MM.1S (cell line): ENCODE data around the gene PARD3.

Source experiments
- DNase-seq: peaks from one replicate; pipeline ENCODE4 v3.0.0-alpha.2; 2015
- H2AFZ ChIP-seq: fragments of 300-600 bp; sonication (generic); 2 replicates; pipeline ENCODE4 v1.6.0; 2016; ENCODE audit warnings: antibody characterized with exemption, low read length
- H3F3A ChIP-seq: fragments of 300-600 bp; sonication (generic); 2 replicates; pipeline ENCODE4 v1.6.1; 2016; ENCODE audit warnings: mild to moderate bottlenecking, antibody characterized with exemption, low read length, moderate library complexity, mixed read lengths; ENCODE audit not compliant: insufficient read depth
- H3K27ac ChIP-seq: fragments of 300-600 bp; sonication (generic); 2 replicates; pipeline ENCODE4 v1.5.1; 2016; ENCODE audit warnings: mild to moderate bottlenecking, low read length
- H3K27me3 ChIP-seq: fragments of 300-600 bp; sonication (generic); replicated peaks from 2 replicates; pipeline ENCODE4 v1.6.0; 2016; ENCODE audit warnings: low read length; ENCODE audit not compliant: insufficient read depth
- H3K36me3 ChIP-seq: fragments of 300-600 bp; sonication (generic); replicated peaks from 2 replicates; pipeline ENCODE4 v1.6.1; 2016; ENCODE audit warnings: mild to moderate bottlenecking, low read length, mixed read lengths; ENCODE audit not compliant: insufficient read depth
- H3K4me1 ChIP-seq: fragments of 300-600 bp; sonication (generic); 2 replicates; pipeline ENCODE4 v1.6.1; 2016; ENCODE audit warnings: low read length, mixed read lengths
- H3K4me2 ChIP-seq: fragments of 300-600 bp; sonication (generic); 2 replicates; pipeline ENCODE4 v1.6.0; 2016; ENCODE audit warnings: low read depth, low read length
- H3K4me3 ChIP-seq: fragments of 300-600 bp; sonication (generic); 2 replicates; pipeline ENCODE4 v1.5.1; 2016; ENCODE audit warnings: low read length, mixed read lengths
- H3K79me2 ChIP-seq: fragments of 300-600 bp; sonication (generic); 2 replicates; pipeline ENCODE4 v1.6.1; 2016; ENCODE audit warnings: mixed run types, low read length, mixed read lengths
- H3K9ac ChIP-seq: fragments of 300-600 bp; sonication (generic); 2 replicates; pipeline ENCODE4 v1.6.1; 2016; ENCODE audit warnings: low read length, mixed read lengths
- H3K9me2 ChIP-seq: fragments of 300-600 bp; sonication (generic); replicated peaks from 2 replicates; pipeline ENCODE4 v1.6.1; 2016; ENCODE audit warnings: mild to moderate bottlenecking, low read length, mixed read lengths; ENCODE audit not compliant: insufficient read depth
- H3K9me3 ChIP-seq: fragments of 300-600 bp; sonication (generic); replicated peaks from 2 replicates; pipeline ENCODE4 v1.6.1; 2016; ENCODE audit warnings: mild to moderate bottlenecking, low read length, mixed read lengths; ENCODE audit not compliant: insufficient read depth
- H4K20me1 ChIP-seq: fragments of 300-600 bp; sonication (generic); 2 replicates; pipeline ENCODE4 v1.6.1; 2016; ENCODE audit warnings: mild to moderate bottlenecking, low read length, moderate library complexity, mixed read lengths; ENCODE audit not compliant: insufficient read depth
- CTCF ChIP-seq: fragments of 300-600 bp; sonication (generic); IDR thresholded peaks from 2 replicates; pipeline ENCODE4 v1.5.1; 2016; ENCODE audit warnings: antibody characterized with exemption, low read length, mixed read lengths
- EZH2 ChIP-seq: fragments of 300-600 bp; sonication (generic); optimal IDR thresholded peaks from 2 replicates; pipeline ENCODE3; 2017; ENCODE audit warnings: low read depth, mild to moderate bottlenecking, antibody characterized with exemption, low read length, mixed read lengths
- EZH2phosphoT487 ChIP-seq: fragments of 300-600 bp; sonication (generic); IDR thresholded peaks from 2 replicates; pipeline ENCODE4 v1.6.1; 2018; ENCODE audit warnings: antibody characterized with exemption, low read length

PARD3 gene

GRCh38 chr10:34080485-34081346, 734.4 kb downstream of the PARD3 start:
- no peak for DNase-seq
- H3K9me3 ChIP-seq, result no peaks in the 10 kb centered on the region
- no peaks in the 10 kb centered on the region for H4K20me1 ChIP-seq
- TF ChIP-seq CTCF, result no peak
- no peak for TF ChIP-seq EZH2phosphoT487
- no peak for TF ChIP-seq EZH2
- no peaks in the 10 kb centered on the region for H3K27me3 ChIP-seq
- no peak overlapping the region for H2AFZ ChIP-seq
- H3K4me3 ChIP-seq, result no peak overlapping the region
- no peak overlapping the region for H3K27ac ChIP-seq
- no peak overlapping the region for H3K4me2 ChIP-seq
- H3F3A ChIP-seq, result no peaks in the 10 kb centered on the region
- H3K79me2 ChIP-seq, result no peaks in the 10 kb centered on the region
- no peak overlapping the region for H3K9ac ChIP-seq
- no peaks in the 10 kb centered on the region for H3K4me1 ChIP-seq
- no peaks in the 10 kb centered on the region for H3K9me2 ChIP-seq
- no peaks in the 10 kb centered on the region for H3K36me3 ChIP-seq

- TF ChIP-seq CTCF (no peak), EZH2phosphoT487 (no peak), EZH2 (no peak)
- Histone ChIP-seq H3K4me2 (no peak overlapping the region), H3K9me3 (no peaks in the 10 kb centered on the region), H3K4me3 (no peak overlapping the region), H4K20me1 (no peaks in the 10 kb centered on the region), H3K9ac (no peak overlapping the region), H2AFZ (no peak overlapping the region), H3K27ac (no peak overlapping the region), H3F3A (no peaks in the 10 kb centered on the region), H3K36me3 (no peaks in the 10 kb centered on the region), H3K79me2 (no peaks in the 10 kb centered on the region), H3K27me3 (no peaks in the 10 kb centered on the region), H3K4me1 (no peaks in the 10 kb centered on the region), H3K9me2 (no peaks in the 10 kb centered on the region)
- no peak for DNase-seq
These were observed 735.2 kb downstream of the PARD3 start for GRCh38 chr10:34079702-34080484.

GRCh38 chr10:34078745-34079470, 736.2 kb downstream of the PARD3 start:
- H3K4me2 ChIP-seq, result no peak overlapping the region
- no peaks in the 10 kb centered on the region for H3K36me3 ChIP-seq
- H3K4me3 ChIP-seq, result no peak overlapping the region
- DNase-seq, result no peak
- no peaks in the 10 kb centered on the region for H3K27me3 ChIP-seq
- no peak overlapping the region for H2AFZ ChIP-seq
- no peaks in the 10 kb centered on the region for H4K20me1 ChIP-seq
- no peaks in the 10 kb centered on the region for H3K79me2 ChIP-seq
- H3K9ac ChIP-seq, result no peak overlapping the region
- H3K27ac ChIP-seq, result no peak overlapping the region
- H3K4me1 ChIP-seq, result no peaks in the 10 kb centered on the region
- H3F3A ChIP-seq, result no peaks in the 10 kb centered on the region
- H3K9me3 ChIP-seq, result no peaks in the 10 kb centered on the region
- TF ChIP-seq EZH2phosphoT487 (no peak), EZH2 (no peak), CTCF (no peak)
- no peaks in the 10 kb centered on the region for H3K9me2 ChIP-seq
